Stimulated activated CD8-positive, alpha-beta memory T cell treated with anti-CD3 and anti-CD28 coated beads, Interleukin-4, amount 100 ng/mL, for 24 hours (primary cell): Measurements from ENCODE around the gene APOC1.
A peak's percentile ranks its signal among the peaks of the same experiment; 100 is the strongest.
"Not testable (repeated sequence)": the region's sequence is repeated elsewhere in the genome, so short reads cannot be mapped to it uniquely, and the experiment has no call there.

Source experiments
- DNase-seq: peaks from one replicate; pipeline ENCODE4 v3.0.0-alpha.2; 2020; ENCODE audit warnings: low read depth

APOC1 gene

GRCh38 chr19:44913512-44914432 is 636 bp upstream of the APOC1 start:
- not testable (repeated sequence) for DNase-seq

GRCh38 chr19:44924243-44924725 is 9.9 kb downstream of the APOC1 start:
- DNase-seq: no peak

GRCh38 chr19:44925114-44925891 is 10.9 kb downstream of the APOC1 start:
- no peak for DNase-seq

GRCh38 chr19:44926245-44927077 is 12.1 kb downstream of the APOC1 start:
- DNase-seq: not testable (repeated sequence)

DNA sequence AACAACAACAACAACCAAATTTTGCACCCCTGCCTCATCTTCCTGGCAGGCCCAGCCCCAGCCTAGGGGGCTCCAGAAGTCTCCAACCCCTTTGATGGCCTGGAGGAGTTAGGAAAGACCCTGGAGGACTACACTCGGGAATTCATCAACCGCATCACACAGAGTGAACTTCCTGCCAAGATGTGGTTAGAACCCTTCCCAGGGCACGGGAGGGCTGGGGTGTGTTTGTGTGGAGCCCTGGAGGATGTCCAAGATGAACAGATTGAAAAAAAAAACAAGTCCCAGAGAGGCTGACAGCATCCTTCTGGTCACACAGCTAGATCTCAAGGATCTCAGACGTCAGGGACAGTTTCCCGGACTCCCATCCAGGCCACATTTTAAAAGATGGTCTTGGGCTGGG is 13.3 kb downstream of the APOC1 start:
- no peak for DNase-seq

DNA sequence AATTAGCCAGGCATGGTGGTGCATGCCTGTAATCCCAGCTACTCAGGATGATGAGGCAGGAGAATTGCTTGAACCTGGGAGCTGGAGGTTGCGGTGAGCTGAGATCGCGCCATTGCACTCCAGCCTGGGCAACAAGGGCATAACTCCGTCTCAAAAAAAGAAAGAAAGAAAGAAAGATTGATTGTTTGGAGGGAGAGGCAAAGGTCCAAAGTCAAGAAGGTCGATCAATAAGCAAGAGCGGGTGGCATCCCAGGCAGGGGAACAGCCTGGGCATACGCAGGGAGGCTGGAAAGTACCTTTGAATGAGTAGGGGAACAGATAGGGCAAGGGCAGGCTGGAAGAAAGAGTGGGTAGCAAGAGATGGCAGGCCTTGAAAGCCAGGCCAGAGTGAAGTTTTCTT is 15.7 kb downstream of the APOC1 start:
- no peak for DNase-seq

DNA sequence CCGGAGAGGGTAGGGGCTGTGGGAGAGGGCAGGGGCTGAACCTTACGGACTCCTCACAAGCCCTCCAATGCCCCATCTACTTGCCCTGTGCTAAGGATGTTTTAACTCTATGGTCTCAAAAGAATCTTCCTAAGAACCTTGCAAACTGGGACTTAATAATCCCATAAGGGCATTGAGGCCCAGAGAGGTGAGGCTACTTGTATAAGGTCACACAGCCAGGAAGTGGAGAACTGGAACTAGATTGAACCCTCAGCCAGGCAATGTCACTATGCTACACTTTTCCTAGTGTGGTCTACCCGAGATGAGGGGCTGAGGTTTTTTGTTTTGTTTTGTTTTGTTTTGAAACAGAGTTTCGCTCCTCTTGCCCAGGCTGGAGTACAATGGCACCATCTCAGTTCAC is 17.1 kb downstream of the APOC1 start:
- no peak for DNase-seq

GRCh38 chr19:44939668-44940067 is 25.3 kb downstream of the APOC1 start:
- DNase-seq: no peak

GRCh38 chr19:44942067-44942571 is 27.7 kb downstream of the APOC1 start, which contains the start of gene APOC4:
Gene APOC4 (plus strand): TSS chr19:44942237. CDS start chr19:44942278, 41 bp downstream.
- DNase-seq: no peak

GRCh38 chr19:44943801-44944249 is 29.4 kb downstream of the APOC1 start:
- no peak for DNase-seq

DNA sequence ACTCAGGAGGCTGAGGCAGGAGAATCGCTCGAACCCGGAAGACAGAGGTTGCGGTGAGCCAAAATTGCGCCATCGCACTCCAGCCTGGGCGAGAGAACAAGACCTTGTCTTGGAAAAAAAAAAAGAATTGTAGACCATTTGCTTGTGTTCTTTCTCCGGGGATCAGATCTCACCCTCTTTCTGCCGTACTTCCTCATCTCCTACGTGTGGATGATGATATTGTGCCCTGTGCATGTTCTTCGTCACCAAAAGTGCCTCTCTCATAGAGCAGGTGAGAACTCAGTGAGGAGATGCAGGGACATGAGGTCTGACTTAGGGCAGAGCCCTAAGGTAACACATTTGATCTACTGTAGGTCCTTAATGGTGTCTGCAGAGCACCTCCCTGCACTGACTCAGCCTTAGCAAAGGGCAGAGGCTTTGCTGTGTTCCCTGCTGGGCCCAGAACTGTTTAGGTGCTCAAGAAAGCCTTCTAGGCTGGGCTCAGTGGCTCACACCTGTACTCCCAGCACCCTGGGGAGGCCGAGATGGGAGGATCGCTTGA is 32.7 kb downstream of the APOC1 start:
- DNase-seq: no peak

GRCh38 chr19:44948237-44948636 is 33.8 kb downstream of the APOC1 start:
- DNase-seq: no peak

- no peak for DNase-seq
Measured at GRCh38 chr19:44948763-44949374, 34.5 kb downstream of the APOC1 start.

DNA sequence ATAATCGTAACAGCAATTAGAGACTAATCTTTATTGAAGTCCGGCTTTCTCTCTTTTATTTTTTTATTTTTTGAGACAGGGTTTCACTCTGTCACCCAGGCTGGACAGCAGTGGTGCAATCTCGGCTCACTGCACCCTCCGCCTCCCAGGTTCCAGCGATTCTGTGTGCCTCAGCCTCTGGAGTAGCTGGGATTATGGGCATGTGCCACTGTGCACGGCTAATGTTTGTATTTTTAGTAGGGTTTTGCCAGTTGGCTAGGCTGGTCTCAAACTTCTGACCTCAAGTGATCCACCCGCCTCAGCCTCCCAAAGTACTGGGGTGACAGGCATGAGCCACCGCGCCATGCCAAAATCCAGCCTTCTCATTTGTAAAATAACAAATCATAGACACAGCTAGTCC is 35.1 kb downstream of the APOC1 start:
- DNase-seq: no peak

DNA sequence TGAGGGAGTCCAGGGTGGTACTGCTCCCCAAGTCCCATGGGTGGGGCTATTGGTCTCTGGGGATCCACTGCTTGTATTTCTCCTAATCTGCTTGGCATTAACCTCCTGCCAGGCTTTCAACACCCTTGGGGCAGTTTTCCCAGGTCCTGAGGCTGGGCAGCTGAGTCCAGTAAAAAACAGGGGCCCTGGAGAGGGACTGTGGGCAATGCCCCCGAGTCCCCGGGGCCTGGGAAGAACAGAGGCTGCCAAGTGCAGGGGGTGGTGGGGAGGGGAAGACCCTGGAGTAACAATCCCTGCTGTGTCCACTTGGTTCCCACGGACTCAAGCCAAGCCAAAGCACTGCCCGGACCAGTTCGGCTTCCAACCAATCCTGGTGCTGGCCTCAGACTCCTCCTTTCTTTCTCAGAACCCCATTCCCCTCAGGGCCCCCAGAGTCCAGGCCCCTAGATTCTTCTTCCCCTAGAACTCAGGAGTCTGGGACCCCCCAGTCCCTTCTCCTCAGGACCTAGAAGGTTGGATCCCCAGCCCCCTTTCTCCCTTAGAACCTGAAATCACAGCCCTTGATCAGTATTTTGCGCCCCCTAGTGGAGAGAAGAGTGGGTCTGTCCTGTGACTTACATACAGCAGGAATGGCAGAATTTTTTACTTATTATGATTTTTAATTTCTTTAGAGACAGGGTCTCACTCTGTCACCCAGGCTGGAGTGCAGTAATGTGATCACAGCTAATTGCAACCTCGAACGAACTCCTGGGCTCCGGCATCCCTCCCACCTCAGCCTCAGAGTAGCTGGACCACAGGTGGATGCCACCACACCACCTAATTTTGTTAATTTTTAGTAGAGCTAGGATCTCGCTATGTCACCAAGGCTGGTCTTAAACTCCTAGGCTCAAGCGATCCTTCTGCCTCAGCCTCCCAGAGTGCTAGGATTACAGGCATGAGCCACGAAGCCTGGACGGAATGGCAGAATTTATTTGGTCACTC is 37.1 kb downstream of the APOC1 start:
- peak; percentile 11 for DNase-seq

DNA sequence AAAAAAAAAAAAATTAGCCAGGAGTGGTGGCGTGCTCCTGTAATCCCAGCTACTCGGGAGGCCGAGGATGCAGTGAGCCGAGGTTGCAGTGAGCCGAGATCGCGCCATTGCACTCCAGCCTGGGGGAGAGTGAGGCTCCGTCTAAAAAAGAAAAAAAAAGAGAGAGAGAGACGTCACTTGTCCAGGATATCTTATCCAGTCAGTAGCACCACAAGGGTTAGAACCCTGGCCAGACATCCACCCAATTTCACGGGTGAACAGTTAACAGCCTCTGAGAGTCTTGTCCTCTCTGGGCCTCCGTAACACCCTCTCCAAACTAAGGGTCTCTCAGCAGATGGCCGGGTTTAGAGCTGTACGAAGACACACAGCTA is 39.9 kb downstream of the APOC1 start:
- DNase-seq: no peak

DNA sequence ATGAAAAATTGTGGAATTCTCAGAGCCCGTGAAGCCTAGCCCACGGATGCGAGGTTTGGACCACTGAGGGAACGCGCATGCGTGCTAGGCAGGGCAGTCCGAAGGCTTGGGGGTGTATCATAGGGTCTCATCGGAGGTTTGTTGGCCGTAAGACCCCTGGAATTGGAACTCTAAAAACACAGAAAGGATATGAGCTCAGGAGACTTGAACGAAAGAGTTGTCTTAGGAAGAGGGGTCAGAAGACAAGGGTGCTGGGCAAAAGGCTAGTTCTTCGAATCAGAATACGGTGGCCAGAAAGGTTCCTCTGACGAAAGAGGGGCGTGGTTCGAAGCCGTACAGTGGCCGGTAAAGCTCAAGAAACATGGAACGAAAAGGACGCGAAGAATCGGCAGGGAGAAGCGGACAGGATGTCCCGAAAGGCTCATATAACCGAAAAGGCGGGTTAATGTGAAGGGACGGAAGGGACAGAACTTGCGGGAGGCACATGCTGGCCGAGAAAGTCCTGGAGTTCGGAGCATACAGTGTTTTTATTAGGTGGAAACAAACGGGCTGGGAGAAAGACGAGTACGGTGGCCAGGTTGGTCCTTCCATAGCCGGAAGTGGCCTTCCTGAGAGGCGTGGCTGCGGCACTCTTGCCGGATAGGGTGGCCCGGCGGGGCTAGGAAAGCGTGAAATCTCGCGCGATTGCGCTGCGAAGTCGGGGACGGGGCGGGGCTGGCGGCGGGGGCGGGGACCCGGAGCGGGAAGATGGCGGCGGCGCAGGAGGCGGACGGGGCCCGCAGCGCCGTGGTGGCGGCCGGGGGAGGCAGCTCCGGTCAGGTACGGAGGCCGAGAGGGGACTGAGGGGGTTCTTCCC is 40.5 kb downstream of the APOC1 start, which contains the start of gene CLPTM1:
TSS of gene CLPTM1 (plus strand) at position 732 of the 856 bp plus-strand sequence. CDS start at position 748, 16 bp downstream.
- DNase-seq: peak; percentile 93
